OCI-LY1 (cell line): ENCODE results near the gene SMIM3.
"Not testable (repeated sequence)": the region's sequence is repeated elsewhere in the genome, so short reads cannot be mapped to it uniquely, and the experiment has no call there.

ENCODE experiments used
- EZH2 ChIP-seq: fragments of 200-600 bp; sonication (generic), shearing (Covaris generic); IDR thresholded peaks from 2 replicates; pipeline ENCODE4 v1.8.0; 2017; ENCODE audit warnings: borderline replicate concordance, mixed run types, mild to moderate bottlenecking, antibody characterized with exemption, low read length, moderate library complexity, mixed read lengths
- TF ChIP-seq, protein P1 (sequence below): fragments of 200-600 bp; sonication (generic), shearing (Covaris generic); IDR thresholded peaks from 2 replicates; pipeline ENCODE4 v1.5.1; 2017; ENCODE audit warnings: mild to moderate bottlenecking, antibody characterized with exemption, low read length, moderate library complexity, mixed read lengths

DNA sequence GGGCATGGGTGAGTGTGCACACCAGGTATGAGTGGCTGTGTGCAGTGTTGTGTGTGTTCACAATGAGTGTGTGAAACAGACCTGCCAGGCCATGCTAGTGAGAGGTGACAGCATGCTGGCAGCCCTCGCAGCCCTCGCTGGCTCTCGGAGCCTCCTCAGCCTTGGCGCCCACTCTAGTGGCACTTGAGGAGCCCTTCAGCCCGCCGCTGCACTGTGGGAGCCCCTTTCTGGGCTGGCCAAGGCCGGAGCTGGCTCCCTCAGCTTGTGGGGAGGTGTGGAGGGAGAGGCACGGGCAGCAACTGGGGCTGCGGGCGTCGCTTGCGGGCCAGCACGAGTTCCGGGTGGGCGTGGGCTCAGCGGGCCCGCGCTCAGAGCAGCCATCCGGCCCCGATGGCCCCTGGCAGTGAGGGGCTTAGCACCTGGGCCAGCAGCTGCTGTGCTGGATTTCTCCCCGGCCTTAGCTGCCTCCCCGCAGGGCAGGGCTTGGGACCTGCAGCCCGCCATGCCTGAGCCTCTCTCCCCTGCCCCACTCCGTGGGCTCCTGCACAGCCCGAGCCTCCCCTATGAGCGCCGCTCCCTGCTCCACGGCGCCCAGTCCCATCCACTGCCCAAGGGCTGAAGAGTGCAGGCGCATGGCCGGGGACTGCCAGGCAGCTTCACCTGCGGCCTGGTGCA is 66.8 kb downstream of the SMIM3 start:
- TF ChIP-seq, protein P1, sequence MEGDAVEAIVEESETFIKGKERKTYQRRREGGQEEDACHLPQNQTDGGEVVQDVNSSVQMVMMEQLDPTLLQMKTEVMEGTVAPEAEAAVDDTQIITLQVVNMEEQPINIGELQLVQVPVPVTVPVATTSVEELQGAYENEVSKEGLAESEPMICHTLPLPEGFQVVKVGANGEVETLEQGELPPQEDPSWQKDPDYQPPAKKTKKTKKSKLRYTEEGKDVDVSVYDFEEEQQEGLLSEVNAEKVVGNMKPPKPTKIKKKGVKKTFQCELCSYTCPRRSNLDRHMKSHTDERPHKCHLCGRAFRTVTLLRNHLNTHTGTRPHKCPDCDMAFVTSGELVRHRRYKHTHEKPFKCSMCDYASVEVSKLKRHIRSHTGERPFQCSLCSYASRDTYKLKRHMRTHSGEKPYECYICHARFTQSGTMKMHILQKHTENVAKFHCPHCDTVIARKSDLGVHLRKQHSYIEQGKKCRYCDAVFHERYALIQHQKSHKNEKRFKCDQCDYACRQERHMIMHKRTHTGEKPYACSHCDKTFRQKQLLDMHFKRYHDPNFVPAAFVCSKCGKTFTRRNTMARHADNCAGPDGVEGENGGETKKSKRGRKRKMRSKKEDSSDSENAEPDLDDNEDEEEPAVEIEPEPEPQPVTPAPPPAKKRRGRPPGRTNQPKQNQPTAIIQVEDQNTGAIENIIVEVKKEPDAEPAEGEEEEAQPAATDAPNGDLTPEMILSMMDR, result not testable (repeated sequence)
- not testable (repeated sequence) for TF ChIP-seq EZH2
